Stimulated activated CD8-positive, alpha-beta memory T cell treated with anti-CD3 and anti-CD28 coated beads, Interleukin-15, amount 100 ng/mL, for 48 hours (primary cell): Measurements from ENCODE around the gene DTYMK.

Experiments used
- DNase-seq, 2 donors: peaks; one replicate each; pipeline ENCODE4 v3.0.0-alpha.2; 2020; ENCODE audit warnings: low read depth in 2 of 2

Gene DTYMK

GRCh38 chr2:241649927-241650326 is 36.7 kb downstream of the DTYMK start:
- DNase-seq: no peak

DNA sequence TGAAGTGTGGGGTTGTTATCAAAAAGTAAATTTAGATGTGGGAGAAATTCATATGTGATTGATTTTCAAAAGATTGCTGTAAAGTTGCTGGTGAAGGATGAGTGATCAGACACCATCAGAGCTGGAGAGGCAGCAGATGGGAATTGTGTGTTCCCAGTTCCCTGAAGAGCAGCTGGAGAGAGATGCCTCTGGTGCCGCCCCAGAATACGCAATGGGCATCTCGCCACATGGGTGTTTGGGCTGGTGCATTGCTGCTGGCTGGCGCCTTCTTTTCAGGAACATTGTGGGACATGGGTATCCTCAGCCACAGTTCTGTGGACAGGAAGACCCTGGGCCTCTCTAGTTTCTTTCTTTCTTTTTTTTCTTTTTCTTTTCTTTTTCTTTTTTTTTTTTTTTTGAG is 37.2 kb downstream of the DTYMK start:
- no peak for DNase-seq

GRCh38 chr2:241648453-241648852 is 38.2 kb downstream of the DTYMK start:
- no peak for DNase-seq

GRCh38 chr2:241645915-241646645 is 40.5 kb downstream of the DTYMK start:
- no peak for DNase-seq

- no peak for DNase-seq
These were observed 41.3 kb downstream of the DTYMK start for GRCh38 chr2:241645056-241645914.

DNA sequence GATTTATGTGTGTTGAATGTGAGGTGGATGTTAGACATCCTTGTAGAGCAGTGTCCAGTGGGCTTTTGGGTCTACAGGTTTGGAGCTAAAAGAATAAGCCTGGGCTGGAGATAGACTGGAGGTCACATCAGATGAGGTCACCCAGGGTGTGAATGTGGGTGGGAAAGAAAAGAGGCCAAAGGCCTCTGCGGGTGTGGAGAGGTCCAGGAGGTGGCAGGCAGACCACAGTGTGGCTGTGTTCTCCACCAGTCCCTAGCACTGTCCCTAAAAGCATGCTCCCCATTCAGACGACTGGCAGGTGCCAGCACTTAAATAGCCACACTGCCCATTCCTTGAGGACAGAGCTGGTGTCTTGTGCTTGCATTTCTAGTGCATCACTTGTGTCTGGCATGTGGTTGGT is 45.0 kb downstream of the DTYMK start:
- DNase-seq: no peak

DNA sequence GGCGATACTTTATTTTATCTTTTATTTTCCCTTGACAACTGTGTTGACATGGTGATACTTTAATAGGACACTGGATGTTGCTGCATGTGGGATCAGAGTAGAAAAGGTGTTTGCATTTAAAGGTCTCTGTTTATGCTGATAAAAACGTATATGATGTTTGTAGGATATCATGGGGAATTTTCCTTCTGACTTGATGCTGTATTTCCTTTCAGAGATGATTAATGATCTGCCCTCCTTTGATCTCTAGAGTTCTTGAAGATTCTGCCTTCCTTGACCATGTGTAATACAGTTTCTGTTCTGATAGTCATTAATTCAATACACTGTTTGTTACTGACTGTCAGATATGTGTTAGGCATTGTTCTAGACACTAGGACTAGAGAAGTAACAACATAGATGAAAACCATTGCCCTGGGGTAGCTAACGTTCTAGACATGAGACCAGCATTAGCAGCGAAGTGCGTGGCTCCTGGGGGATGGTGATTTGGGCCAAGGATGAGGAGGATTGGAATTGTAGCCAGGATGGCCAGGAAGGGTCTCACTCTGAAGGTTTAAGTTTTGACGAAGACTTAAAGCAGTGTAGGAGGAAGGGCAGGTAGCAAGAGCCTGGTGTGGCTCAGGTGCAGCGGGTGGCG is 46.3 kb downstream of the DTYMK start:
- DNase-seq: no peak

DNA sequence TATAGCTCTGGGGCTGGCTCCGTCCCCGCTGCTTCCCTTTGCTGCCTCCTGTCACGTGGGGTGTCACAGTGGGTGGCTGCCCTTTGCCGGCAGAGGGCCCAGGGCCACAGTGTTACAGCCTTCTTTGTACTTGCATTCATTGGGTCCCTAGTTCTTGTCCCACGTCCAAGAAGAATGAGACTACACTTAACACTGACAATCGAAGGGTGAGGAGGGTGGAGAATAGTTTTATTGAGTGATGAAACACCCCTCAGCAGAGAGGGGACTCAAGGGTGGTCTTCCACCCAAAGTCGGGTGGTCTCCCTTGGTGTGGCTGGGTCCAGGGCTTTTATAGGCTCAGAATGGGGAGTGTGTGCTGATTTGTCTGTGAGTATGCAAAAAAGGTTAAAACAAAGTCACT is 47.2 kb downstream of the DTYMK start:
- DNase-seq: no peak

DNA sequence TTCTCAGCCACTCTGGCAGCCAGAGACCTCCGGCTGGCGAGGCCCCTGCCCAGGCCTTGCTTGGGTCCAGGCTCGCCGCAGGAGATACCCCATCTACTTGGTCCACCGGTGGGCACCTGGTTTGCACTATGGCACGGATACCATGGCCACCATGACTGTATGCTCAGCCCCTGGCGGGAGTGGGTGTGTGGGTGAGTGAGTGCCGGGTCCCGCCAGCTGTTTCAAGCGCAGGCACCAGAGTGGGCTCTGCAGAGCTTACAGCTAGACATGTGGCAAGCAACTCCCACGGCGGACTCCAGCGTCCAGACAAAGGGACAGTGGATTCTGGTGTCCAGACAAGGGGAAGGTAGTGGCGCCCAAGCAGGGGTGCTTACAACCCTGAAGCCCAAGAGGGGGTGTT is 47.7 kb downstream of the DTYMK start:
- DNase-seq: no peak

GRCh38 chr2:241637795-241638660 is 48.6 kb downstream of the DTYMK start:
- peak; percentile 21 to 29 for DNase-seq

GRCh38 chr2:241637018-241637794 is 49.4 kb downstream of the DTYMK start, which contains the start of the genes ATG4B and THAP4:
Gene ATG4B, plus strand, starts transcription at chr2:241637693. Its CDS starts 22 bp downstream, at chr2:241637715.
Gene THAP4, minus strand, starts transcription at chr2:241637158. Its CDS starts 141 bp downstream, at chr2:241637017.
- DNase-seq: peak; percentile 69

DNA sequence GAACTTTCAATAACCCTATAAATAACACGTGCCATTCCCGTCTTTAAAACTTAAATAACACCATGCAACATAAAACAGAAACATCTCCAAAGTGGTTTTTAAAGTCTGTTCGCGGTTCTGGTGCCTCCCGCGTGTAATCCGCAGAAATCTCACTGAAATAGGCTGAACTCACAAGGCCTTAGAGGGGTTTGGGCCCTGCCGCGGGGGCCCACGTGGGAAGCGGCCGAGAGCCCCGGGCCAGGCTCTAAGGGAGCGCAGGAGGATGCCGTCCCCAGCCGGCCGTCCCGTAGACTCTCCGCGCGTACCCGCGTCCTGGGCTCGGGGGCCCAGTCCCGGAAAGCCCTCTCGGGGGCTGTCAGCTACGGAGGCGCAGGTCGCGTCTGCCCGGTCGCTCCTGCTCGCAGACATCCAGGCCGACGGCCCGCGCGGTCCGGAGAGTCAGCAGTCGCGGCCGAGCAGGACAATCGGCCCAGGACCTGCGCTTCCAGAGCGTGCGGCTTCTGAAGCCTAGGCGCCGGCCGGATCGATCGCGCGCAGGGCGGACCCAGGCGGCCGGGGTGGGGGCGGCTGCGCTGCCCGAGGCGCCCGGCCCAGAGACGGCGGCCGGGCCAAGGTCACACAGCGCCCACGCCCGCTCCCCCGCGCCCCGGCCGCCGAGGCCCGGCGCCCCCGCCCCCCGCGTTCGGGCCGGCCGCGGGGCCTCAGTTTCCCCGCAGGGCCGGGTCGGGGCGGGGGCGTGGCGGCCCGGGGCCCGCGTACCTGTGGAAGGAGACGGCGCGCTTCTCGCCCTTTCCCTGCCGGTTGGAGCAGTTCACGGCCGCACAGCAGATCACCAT is 50.2 kb downstream of the DTYMK start:
- peak; percentile 25 to 27 for DNase-seq

GRCh38 chr2:241635756-241636155 is 50.9 kb downstream of the DTYMK start:
- DNase-seq: no peak

DNA sequence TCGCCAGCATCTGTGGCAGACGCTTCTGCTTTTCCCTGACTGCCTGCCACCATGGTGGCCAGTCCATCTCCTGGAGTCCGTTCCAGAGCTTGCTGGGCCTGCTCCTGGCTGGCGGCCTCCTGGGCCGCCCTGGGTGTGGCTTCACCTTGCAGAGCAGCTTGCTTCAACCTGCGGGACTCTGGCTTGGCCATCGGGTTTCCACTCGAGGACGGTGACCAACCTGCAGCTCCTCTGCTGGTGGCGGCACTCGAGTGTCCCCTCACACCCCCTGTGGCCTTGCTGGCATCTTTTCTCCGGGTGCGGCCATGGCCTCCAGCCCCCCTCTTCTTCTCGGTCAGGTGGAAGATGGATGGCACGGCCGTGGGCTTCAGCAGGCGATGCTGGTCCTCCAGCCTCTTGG is 53.1 kb downstream of the DTYMK start:
- no peak for DNase-seq

DNA sequence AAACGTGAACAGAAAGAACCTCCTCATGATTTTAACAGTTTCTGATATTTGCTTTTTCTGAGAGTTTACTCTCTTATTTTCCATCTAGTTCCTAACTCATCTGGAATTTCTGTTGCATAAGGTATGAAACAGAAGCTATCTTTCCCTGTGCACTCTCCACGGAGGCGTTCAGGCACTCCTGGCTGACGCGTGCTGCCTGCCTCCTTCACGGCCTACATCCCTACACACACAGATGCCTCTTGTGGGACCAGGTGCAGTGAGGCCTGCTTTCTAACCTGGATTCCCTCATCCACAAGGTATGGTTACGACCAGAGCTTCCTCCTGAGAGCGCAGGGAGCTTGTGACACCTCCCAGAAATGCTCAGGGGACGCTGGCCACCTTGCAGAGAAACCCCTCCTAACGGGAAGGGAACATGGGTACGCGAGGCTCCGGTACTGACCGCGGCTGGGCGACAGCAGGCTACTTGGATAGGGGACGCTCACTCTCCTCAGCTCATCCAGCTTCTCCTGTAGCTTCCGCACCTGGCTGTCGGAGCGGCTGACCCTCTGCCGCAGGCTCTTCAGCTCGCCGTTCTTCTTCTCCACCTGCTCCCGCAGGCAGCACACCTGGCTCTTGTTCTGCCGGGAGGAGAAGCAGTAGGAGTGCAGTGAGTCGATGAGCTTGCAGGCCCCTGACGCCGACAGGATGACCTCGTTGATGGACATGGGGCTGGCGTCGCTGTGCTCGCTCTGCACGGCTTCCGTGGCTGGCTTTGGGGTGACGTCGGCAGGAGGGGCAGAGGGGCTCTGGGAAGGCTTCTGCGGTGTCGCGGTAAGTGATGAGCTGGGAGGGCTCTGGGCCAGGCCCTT is 53.9 kb downstream of the DTYMK start:
- no peak for DNase-seq

DNA sequence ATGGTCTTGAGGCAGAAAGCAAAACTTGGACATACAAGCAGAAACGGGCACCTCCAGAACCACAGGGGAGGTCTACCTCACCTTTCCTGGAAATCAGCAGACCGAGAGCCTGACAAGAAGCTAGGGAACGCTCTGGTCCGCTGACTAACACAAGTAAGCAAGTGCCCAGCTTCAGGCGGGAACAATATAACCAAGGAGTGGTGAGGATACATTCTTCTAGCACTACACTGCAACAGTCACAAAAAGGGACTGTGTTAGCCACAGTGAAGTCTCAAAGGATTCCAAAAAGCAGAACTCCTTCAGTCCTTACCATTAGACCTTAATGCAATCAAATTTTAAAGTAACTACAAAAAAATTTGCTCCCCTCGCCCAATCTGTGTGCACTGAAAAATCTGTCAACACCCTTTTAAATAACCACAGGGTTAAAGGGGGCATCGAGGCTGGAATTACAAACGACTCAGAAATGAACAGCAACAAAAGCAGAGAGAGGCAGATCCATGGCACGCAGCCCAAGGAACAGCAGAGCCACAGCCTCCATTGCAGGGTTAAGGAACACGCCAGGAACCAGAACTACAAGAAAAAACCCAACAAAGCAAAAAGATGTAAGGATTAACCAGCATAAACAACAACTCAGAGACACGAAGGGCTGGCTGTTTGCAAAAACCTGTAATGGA is 56.7 kb downstream of the DTYMK start:
- no peak for DNase-seq

DNA sequence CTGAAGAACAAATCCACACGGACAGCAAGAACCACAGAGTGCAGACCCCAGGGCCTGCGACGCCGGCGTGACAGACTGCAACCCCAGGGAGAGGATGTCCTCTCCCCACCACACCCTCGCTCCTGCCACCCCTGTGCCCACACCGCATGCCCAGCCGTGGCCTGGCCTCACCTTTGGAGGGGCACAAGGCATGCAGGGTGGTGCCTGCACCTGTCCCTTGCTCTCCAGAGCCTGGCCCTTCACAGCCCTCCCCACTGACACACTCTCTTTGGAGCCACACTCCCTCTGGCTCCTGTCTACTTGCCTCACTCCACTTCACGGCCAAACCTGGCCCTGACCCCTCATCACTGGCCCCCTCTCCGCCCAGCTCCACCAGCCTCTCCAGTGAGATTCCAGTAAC is 58.9 kb downstream of the DTYMK start:
- DNase-seq: no peak
